Measurements from ENCODE around the gene EEF1AKMT4.

DNA sequence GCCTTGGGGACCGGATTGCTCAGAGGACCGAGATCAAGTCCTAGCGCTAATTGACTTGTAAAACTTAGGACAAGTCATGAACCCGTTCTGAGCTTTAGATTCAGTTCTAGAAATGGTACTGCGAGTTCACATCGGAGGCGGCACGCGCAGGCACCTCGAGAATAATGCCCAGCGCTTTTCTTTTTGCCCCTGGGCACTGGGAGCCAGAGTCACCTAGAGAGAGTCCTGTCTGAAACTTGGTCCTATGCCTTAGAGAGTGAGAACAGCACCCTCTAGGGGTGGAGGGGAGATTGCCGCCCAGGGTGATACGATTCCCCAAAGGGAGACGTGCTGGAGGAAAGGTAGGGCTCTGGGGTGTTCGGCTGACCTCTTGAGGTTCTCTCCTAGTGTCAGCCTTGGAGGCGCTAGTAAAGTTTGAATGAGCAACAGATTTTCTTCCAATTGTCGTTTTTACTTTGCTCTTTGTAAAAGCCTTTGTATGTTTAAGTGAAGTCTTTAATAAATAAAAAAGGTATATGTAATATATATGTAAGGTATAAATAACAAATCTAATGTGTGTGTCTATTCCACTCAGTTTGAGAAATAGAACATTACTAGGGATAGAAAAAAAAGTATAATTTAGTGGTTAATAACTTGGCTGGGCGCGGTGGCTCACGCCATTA lies 826 bp downstream of the EEF1AKMT4 start:
- TF ChIP-seq, protein P1, sequence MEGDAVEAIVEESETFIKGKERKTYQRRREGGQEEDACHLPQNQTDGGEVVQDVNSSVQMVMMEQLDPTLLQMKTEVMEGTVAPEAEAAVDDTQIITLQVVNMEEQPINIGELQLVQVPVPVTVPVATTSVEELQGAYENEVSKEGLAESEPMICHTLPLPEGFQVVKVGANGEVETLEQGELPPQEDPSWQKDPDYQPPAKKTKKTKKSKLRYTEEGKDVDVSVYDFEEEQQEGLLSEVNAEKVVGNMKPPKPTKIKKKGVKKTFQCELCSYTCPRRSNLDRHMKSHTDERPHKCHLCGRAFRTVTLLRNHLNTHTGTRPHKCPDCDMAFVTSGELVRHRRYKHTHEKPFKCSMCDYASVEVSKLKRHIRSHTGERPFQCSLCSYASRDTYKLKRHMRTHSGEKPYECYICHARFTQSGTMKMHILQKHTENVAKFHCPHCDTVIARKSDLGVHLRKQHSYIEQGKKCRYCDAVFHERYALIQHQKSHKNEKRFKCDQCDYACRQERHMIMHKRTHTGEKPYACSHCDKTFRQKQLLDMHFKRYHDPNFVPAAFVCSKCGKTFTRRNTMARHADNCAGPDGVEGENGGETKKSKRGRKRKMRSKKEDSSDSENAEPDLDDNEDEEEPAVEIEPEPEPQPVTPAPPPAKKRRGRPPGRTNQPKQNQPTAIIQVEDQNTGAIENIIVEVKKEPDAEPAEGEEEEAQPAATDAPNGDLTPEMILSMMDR (conservative IDR thresholded peaks at IDR 0.05 in 1 of 2, IDR thresholded peaks at IDR 0.05 in 1 of 2; ENCODE audit: low read depth in 1 of 2, low read length in 2 of 2) = peak; percentile 97
- no peak for TF ChIP-seq EZH2 (IDR thresholded peaks at IDR 0.05; ENCODE audit: low read length, missing control alignments)
